Mononuclear cell (primary cell): ENCODE results near the gene RAB15. TPM values are rescaled to one million over a fixed set of nuclear protein-coding genes. Genes with fewer than 3 reads are reported as not detected.

ENCODE experiments used
- H3K27me3 ChIP-seq: 2 replicates; pipeline ENCODE4 v1.6.0; 2011; ENCODE audit warnings: low read length, control low read depth; ENCODE audit not compliant: insufficient read depth
- H3K4me1 ChIP-seq: 2 replicates; pipeline ENCODE4 v1.5.1; 2011; ENCODE audit warnings: mild to moderate bottlenecking, low read length, control low read depth; ENCODE audit not compliant: insufficient read depth
- H3K4me3 ChIP-seq: 2 replicates; pipeline ENCODE4 v1.5.1; 2011; ENCODE audit warnings: mild to moderate bottlenecking, low read length, moderate library complexity
- H3K9me3 ChIP-seq: 2 replicates; pipeline ENCODE4 v1.5.1; 2011; ENCODE audit warnings: low read depth, mild to moderate bottlenecking, control low read depth, low read length
- total RNA-seq: library from RNA; depleted of rRNA; stranded (reverse); fragments of >200 nt; gene quantifications from one replicate; pipeline ENCODE4 v1.2.3, GENCODE V29; 2012

Gene RAB15
- total RNA-seq, 1 donor: 2.9 TPM

DNA sequence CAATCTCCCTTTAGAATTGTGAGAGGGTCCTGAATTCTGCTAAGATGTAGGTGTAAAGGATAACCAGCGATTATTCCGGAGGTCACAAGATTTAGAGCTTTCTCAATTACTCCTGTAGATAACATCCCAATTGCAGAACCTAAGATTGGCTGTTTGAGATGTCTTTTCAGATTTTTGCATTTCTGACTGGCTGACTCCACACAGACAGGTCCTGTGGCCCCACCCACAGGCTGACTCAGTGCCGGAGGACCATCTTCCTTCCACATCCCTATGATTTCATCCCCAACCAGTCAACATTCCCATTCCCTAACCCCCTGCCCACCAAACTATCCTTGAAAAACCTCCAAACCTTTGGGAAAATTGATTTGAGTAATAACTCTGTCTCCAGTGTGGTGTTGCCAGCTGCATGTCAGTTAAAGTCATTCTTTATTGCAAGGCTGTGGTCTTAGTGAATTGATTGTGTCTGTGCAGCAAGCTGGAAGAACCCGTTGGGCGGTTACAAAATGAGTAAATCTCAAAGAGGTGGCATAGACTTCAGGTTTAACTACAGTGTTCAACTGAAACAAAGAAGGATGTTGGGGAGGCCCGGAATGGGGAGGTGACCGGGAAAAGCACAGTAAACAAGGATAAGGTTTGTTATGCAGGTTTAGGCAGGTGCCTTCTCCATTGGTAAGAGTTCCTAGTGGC is 25.1 kb upstream of the RAB15 start:
- no peaks in the 10 kb centered on the region for H3K9me3 ChIP-seq
- H3K4me3 ChIP-seq: no peak overlapping the region

DNA sequence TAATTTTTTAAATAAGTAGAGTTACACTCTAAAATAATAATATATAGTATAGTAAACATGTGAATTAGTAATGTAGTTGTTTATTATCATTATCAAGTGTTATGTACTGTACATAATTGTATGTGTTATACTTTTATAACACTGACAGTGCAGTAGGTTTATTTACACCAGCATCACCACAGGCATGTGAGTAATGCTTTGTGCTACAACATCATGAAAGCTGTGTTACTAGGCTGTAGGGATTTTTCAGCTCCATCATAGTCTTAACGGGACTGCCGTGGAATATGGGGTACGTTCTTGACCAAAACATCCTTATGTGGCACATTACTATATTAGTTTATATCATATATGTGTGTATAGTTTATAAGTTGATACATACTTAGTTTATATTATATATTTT is 23.2 kb upstream of the RAB15 start:
- no peaks in the 10 kb centered on the region for H3K27me3 ChIP-seq
- H3K9me3 ChIP-seq: no peaks in the 10 kb centered on the region
- no peak overlapping the region for H3K4me3 ChIP-seq
- H3K4me1 ChIP-seq: peaks cover 57% of the 10 kb centered on the region

More for the DNA sequence above, 25.1 kb upstream of the RAB15 start:
- H3K4me1 ChIP-seq: peaks cover 37% of the 10 kb centered on the region
- no peaks in the 10 kb centered on the region for H3K27me3 ChIP-seq

DNA sequence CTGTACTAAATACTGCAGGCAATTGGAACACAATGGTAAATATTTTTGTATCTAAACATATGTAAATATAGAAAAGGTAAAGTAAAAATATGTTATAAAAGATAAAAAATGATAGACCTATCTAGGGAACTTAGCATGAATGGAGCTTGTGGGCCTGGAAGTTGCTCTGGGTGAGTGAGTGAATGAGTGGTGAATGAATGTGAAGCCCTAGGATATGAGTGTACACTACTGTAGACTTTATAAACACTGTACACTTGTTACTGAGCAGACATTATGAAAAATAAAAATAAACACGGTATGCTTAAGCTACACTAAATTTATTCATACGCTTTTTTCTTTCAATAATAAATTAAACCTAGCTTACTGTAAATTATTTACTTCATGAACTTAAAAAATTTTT is 22.4 kb upstream of the RAB15 start:
- H3K4me1 ChIP-seq: peaks cover 64% of the 10 kb centered on the region
- H3K27me3 ChIP-seq: no peaks in the 10 kb centered on the region

DNA sequence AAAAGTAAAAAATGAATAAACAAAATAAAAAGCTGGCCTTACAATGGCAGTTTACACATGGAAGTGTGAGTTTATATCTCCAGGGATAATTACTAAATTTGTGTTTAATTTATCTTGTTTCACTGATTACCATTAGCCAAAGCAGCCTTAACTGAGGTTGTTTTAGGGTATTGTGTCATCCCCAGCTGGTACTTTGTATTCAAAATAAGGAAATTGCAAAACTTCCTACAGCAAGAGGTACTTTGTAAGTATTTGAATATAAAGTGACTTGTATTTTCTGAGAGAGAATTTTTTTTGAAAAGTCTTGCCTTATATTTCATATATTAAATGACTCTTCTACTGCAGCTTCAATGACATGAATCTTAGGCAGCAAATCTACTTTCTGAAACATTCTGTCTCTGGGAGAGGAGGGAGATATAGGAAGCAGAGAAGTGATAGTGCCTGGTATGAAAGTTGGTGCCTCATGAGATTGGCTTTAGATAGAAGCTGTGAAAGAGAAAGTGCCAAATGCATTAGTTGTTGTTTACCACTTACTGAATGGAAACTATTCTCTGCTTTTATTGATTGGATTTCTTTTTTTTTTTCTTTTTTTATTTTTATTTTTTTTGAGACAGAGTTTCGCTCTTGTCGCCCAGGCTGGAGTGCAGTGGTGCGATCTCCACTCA is 21.3 kb upstream of the RAB15 start:
- peaks cover 70% of the 10 kb centered on the region for H3K4me1 ChIP-seq
- H3K4me3 ChIP-seq: no peak overlapping the region
- H3K27me3 ChIP-seq: no peaks in the 10 kb centered on the region
- no peaks in the 10 kb centered on the region for H3K9me3 ChIP-seq

More for the DNA sequence above, 22.4 kb upstream of the RAB15 start:
- Histone ChIP-seq H3K4me3 (no peak overlapping the region), H3K9me3 (no peaks in the 10 kb centered on the region)

DNA sequence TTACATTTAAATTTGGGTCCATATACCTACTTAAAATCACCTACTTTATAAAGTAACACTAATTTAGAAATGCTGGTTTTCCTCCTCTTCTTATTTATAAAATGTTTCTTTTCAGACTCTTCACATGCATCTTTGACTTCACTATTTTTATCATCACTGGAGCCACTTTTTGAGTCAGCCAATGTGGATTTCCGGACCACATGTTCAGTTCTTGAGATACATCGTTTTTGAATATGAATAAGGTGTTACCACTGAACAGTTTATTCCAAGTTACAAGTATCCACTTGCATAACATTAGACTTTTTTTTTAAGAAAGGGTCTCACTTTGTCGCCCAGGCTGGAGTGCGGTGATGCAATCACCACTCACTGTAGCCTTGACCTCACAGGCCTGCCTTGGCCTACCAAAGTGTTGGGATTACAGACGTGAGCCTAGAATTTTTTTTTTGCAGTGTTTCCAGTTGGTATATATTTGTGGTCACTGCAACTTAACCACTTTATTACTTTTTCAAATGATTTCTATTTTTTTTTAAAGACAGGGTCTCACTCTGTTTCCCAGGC is 20.3 kb upstream of the RAB15 start:
- Histone ChIP-seq H3K4me1 (peaks cover 78% of the 10 kb centered on the region), H3K9me3 (no peaks in the 10 kb centered on the region), H3K4me3 (no peak overlapping the region), H3K27me3 (no peaks in the 10 kb centered on the region)

DNA sequence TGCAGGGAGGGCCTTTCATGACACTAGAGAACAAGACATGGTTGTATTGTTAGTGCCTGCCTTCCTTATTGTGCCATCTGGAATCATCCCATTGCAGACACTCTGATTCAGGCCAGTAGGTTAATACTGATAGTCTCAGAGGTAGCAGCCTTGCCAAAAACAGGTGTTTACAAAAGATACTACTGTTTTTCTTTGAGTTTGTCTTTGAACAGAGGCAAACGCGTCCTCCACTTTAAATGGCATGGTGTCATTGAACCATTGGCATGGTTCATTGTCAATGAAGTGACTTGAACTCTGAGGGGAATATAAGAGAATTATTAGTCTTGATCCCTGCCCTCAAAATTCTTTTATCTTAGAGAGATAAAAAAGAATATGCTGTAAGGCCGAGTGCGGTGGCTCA is 18.8 kb upstream of the RAB15 start:
- H3K4me1 ChIP-seq: peaks cover 81% of the 10 kb centered on the region
- no peaks in the 10 kb centered on the region for H3K9me3 ChIP-seq
- H3K27me3 ChIP-seq: no peaks in the 10 kb centered on the region
- no peak overlapping the region for H3K4me3 ChIP-seq

DNA sequence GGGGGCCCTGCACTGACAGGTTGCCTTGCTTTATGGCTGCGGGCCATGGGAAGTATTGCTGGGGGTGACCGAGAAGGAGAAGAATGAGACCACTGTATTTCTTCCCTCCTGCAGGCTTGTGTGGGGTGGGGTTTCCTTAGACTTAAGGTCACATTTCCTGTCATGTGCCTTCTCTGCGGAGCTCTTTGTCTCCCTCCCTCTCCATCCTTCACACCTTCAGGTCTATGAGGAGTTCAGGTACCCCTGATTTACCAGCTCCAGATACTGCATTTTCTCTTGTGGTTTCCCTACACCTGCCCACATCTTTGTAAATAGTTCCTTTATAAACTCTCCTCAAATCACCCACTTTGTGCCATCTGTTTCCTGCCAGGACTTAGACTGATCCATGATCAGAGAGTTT is 18.2 kb upstream of the RAB15 start:
- H3K27me3 ChIP-seq: no peaks in the 10 kb centered on the region
- no peaks in the 10 kb centered on the region for H3K9me3 ChIP-seq
- H3K4me3 ChIP-seq: no peak overlapping the region
- H3K4me1 ChIP-seq: peaks cover 79% of the 10 kb centered on the region

DNA sequence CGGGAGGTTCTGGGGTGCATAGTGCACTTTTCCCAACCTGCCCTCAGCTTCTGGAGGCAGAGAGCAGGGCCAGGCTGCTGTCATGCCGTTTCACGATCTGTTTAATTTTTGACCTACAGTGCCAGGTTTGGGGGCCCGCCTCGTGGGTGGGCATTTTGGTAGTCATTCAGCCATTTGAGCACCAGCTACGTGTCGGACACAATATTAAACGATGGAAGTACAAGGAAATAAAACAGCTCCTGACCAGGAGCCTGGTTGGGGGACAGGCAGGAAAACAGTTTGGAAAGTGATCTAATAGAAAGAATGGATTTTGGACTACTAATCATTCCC is 15.3 kb upstream of the RAB15 start:
- Histone ChIP-seq H3K4me3 (peak overlapping the region; percentile 77), H3K9me3 (no peaks in the 10 kb centered on the region), H3K27me3 (peaks cover 2% of the 10 kb centered on the region), H3K4me1 (peaks cover 60% of the 10 kb centered on the region)

DNA sequence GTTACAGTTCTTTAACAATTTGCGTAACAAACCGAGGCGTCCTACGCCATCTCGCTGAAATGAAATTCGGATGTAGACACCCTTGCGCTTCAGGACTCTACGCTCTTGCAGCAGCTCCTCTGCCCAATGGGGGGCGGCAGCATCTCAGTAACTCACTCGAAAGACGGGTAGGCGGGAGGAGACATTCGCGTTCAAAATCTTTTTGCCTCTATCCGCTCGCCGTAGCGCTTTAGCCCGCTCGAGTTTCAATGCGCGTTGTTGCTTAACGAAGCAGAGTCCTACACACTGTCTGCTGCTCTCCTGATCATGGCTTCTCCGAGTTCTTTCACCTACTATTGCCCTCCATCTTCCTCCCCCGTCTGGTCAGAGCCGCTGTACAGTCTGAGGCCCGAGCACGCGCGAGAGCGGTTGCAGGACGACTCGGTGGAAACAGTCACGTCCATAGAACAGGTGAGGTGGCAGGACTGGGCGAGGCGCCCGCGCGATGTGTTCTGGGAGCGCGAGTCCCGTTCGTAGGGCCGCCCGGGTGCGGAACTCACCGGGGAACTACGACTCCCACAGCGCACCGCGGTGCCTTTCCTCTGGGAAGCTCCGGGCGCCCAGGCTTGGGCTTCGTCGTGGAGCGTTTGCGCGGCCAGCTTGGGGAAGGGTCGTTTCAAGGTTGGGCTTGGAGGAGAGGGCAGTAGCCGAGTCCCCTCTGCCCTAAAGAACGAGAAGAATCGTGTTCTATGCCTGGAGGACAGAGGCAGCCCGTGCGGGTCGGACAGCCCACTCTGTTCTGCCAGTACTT is 14.7 kb upstream of the RAB15 start, which contains the start of gene FNTB:
Gene FNTB, plus strand, starts transcription at position 248 of the 790 bp plus-strand sequence. Its CDS starts 59 bp downstream, at position 307.
- peak within 1 kb of the TSS; percentile 77 for H3K4me3 ChIP-seq
- no peaks in the 10 kb centered on the region for H3K9me3 ChIP-seq
- peaks cover 2% of the 10 kb centered on the region for H3K27me3 ChIP-seq
- peaks cover 55% of the 10 kb centered on the region for H3K4me1 ChIP-seq

DNA sequence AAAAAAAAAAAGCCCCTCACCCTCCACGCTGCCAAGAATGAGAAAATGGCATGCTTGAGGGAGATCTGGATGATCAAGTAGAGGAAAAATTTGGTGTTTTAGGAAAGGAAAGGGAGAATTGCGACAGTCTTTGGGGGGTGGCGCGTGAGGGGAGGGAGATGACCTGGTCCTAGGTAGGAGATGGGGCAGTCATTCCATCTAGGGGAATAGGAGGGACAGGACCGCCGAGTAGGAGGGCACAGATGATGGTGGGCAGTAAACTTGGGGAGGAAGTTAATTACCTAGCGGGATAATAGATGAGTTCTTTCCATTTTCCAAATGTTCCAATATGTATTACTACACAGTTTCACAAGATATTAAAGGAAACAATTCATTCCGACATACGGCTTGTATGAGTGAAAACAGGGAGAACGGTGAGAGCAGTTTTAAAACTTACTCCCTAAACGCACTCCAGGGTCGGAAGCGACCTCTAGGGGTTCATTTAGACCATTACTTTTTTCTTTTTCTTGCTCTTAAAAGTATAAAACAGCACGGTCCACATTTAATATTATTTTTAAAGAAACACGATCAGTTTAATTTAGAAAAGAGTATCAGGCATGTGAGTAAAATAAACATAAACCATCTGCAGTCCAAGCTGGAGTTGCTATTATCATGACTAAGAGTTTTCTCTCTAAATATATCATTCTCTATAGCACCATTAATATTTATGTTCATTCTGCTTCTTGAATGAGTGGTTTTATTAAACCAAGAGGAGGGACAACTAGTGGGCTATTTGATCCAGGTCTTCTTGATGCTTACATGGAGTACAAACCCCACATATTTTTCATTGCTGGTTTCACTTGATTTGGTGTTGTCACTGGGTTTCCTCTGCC is 11.5 kb upstream of the RAB15 start:
- H3K27me3 ChIP-seq: peaks cover 2% of the 10 kb centered on the region
- H3K9me3 ChIP-seq: no peaks in the 10 kb centered on the region
- H3K4me1 ChIP-seq: peaks cover 25% of the 10 kb centered on the region
- no peak overlapping the region for H3K4me3 ChIP-seq

DNA sequence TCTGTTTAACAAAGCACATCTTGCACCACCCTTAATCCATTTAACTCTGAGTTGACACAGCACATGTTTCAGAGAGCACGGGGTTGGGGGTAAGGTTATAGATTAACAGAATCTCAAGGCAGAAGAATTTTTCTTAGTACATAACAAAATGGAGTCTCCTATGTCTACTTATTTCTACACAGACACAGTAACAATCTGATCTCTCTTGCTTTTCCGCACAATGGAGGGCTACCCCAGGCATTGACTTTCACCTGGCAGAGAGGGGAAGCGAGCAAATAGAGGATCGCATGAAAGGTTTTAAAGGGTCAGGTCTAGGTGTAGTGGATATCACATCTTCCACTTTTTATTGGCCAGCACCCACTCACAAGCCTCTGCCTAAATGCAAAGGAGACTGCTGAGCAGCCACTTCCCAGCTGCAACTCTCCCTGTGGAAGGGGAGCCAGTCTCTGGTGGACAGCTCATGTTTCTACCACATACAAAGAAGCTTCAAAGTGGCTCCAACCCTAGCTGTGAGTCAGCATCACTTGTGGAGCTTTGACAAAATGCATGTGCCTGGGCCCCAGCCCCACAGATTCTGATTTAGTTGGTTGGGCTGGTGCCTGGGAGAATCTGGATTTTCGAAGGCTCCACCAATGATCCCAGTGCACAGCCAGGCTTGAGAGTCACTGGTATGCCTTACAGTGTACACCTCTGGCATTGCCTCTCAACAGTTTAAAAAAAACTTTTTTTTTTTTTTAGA is 7.4 kb upstream of the RAB15 start:
- Histone ChIP-seq H3K4me3 (no peak overlapping the region), H3K27me3 (peaks cover 2% of the 10 kb centered on the region), H3K4me1 (peaks cover 5% of the 10 kb centered on the region), H3K9me3 (no peaks in the 10 kb centered on the region)

DNA sequence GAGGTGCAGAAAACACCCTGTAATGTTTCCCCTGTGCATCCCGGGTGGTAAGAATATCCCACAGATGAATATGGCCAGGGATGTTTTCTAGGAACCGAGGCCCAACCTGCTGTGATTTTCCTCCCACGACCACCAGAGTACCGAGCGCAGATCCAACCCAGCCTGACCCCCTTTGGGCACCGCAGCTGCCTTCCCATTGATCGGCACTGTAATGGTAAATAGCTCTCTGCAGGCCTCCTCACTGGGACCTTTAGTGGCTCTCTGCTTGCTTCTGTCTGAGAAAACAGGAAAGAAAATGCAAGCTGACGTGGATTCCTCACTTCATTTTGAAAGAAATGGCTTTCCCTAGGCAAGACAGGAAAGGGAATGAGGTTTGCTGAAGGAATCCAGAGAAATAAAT is 2.4 kb upstream of the RAB15 start:
- peaks cover 14% of the 10 kb centered on the region for H3K4me1 ChIP-seq
- peaks cover 23% of the 10 kb centered on the region for H3K27me3 ChIP-seq
- no peak overlapping the region for H3K4me3 ChIP-seq
- H3K9me3 ChIP-seq: no peaks in the 10 kb centered on the region

DNA sequence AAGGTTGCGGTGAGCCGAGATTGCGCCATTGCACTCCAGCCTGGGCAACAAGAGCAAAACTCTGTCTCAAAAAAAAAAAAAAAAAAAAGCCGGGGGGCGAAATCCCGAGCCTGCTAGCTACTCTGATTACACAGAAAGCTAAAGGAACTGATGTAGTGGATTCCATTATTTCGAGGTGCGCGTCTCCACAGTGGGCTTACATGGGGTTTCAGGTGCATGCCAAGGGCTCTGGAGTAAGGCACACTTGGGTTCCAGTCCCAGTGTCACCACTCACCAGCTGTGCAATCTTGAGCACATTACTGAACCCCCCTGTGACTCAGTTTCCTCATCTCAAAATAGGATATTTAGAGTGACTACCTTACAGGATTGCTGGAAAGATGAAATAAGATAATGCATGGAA is 1.7 kb upstream of the RAB15 start:
- Histone ChIP-seq H3K4me3 (no peak overlapping the region), H3K27me3 (peaks cover 23% of the 10 kb centered on the region), H3K9me3 (no peaks in the 10 kb centered on the region), H3K4me1 (peaks cover 14% of the 10 kb centered on the region)

DNA sequence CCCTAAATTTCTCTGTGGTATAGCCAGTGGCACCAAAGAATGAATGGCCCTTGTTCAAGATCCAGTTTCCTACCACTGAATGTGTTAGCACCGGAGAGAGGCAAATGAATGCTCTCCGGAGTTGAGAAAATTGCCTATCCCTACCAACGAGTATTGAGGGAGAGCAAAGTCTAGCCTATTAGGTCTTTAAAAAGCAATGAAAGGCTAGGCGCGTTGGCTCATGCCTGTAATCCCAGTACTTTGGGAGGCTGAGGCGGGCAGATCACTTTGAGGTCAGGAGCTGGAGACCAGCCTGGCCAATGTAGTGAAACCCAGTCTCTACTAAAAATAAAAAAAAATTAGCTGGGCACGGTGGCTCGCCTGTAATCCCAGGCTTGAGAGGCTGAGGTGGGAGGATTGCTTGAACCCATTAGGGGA is 898 bp upstream of the RAB15 start:
- H3K27me3 ChIP-seq: peaks cover 23% of the 10 kb centered on the region
- H3K4me1 ChIP-seq: peaks cover 14% of the 10 kb centered on the region
- H3K9me3 ChIP-seq: no peaks in the 10 kb centered on the region
- H3K4me3 ChIP-seq: no peak overlapping the region
